ENCODE data around the gene ELMO1.

ELMO1 gene

GRCh38 chr7:36928718-36929117, 519.9 kb downstream of the ELMO1 start:
- no peak for FAIRE-seq

- no peak for FAIRE-seq
These were observed 520.4 kb downstream of the ELMO1 start for GRCh38 chr7:36928311-36928710.

- FAIRE-seq, result no peak
These were observed 523.0 kb downstream of the ELMO1 start for GRCh38 chr7:36925691-36926090.

- no peak for FAIRE-seq
These were observed 523.5 kb downstream of the ELMO1 start for GRCh38 chr7:36925207-36925606.

GRCh38 chr7:36923943-36924436, 524.7 kb downstream of the ELMO1 start:
- no peak for FAIRE-seq

- no peak for FAIRE-seq
These were observed 525.5 kb downstream of the ELMO1 start for GRCh38 chr7:36923185-36923584.

- no peak for FAIRE-seq
These were observed 528.2 kb downstream of the ELMO1 start for GRCh38 chr7:36920433-36920832.

- FAIRE-seq, result no peak
These were observed 528.9 kb downstream of the ELMO1 start for GRCh38 chr7:36919738-36920137.

- no peak for FAIRE-seq
These were observed 530.1 kb downstream of the ELMO1 start for GRCh38 chr7:36918591-36918990.

- FAIRE-seq, result no peak
These were observed 532.0 kb downstream of the ELMO1 start for GRCh38 chr7:36916619-36917018.

- no peak for FAIRE-seq
These were observed 532.5 kb downstream of the ELMO1 start for GRCh38 chr7:36916116-36916515.

- no peak for FAIRE-seq
These were observed 536.9 kb downstream of the ELMO1 start for GRCh38 chr7:36911788-36912187.

- FAIRE-seq, result no peak
These were observed 537.8 kb downstream of the ELMO1 start for GRCh38 chr7:36910859-36911258.

- FAIRE-seq, result no peak
These were observed 538.3 kb downstream of the ELMO1 start for GRCh38 chr7:36910401-36910800.

GRCh38 chr7:36906956-36907635, 541.6 kb downstream of the ELMO1 start:
- no peak for FAIRE-seq

- FAIRE-seq, result no peak
These were observed 542.2 kb downstream of the ELMO1 start for GRCh38 chr7:36906448-36906847.

GRCh38 chr7:36905841-36906240, 542.8 kb downstream of the ELMO1 start:
- no peak for FAIRE-seq

- no peak for FAIRE-seq
These were observed 543.9 kb downstream of the ELMO1 start for GRCh38 chr7:36904802-36905201.

GRCh38 chr7:36904101-36904500, 544.6 kb downstream of the ELMO1 start:
- FAIRE-seq, result no peak

- FAIRE-seq, result no peak
These were observed 547.5 kb downstream of the ELMO1 start for GRCh38 chr7:36900988-36901710.

- FAIRE-seq, result no peak
These were observed 550.5 kb downstream of the ELMO1 start for GRCh38 chr7:36898186-36898585.

- FAIRE-seq, result no peak
These were observed 551.6 kb downstream of the ELMO1 start for GRCh38 chr7:36896956-36897590.

GRCh38 chr7:36896418-36896817, 552.2 kb downstream of the ELMO1 start:
- FAIRE-seq, result no peak

GRCh38 chr7:36895192-36895591, 553.5 kb downstream of the ELMO1 start:
- no peak for FAIRE-seq
